IPS-18a (cell line): ENCODE measurements around the gene GFRA1.
"Not testable (repeated sequence)": the region's sequence is repeated elsewhere in the genome, so short reads cannot be mapped to it uniquely, and the experiment has no call there.

Experiments used
- H3K27ac ChIP-seq: one replicate; pipeline ENCODE4 v1.5.1; 2013; ENCODE audit warnings: low read length
- H3K27me3 ChIP-seq: one replicate; pipeline ENCODE4 v1.6.1; 2013; ENCODE audit warnings: mild to moderate bottlenecking, low read length; ENCODE audit not compliant: control insufficient read depth, insufficient read depth
- H3K36me3 ChIP-seq: one replicate; pipeline ENCODE4 v1.6.1; 2013; ENCODE audit warnings: low read depth, low read length; ENCODE audit not compliant: control insufficient read depth
- H3K4me1 ChIP-seq: one replicate; pipeline ENCODE4 v1.6.1; 2013; ENCODE audit warnings: low read depth, low read length; ENCODE audit not compliant: control insufficient read depth
- H3K4me3 ChIP-seq: one replicate; pipeline ENCODE4 v1.5.1; 2013; ENCODE audit warnings: low read length
- H3K9ac ChIP-seq: one replicate; pipeline ENCODE4 v1.6.1; 2013; ENCODE audit warnings: mild to moderate bottlenecking, low read length, moderate library complexity
- H3K9me3 ChIP-seq: one replicate; pipeline ENCODE4 v1.6.1; 2013; ENCODE audit warnings: low read depth, low read length; ENCODE audit not compliant: control insufficient read depth

GFRA1 gene

DNA sequence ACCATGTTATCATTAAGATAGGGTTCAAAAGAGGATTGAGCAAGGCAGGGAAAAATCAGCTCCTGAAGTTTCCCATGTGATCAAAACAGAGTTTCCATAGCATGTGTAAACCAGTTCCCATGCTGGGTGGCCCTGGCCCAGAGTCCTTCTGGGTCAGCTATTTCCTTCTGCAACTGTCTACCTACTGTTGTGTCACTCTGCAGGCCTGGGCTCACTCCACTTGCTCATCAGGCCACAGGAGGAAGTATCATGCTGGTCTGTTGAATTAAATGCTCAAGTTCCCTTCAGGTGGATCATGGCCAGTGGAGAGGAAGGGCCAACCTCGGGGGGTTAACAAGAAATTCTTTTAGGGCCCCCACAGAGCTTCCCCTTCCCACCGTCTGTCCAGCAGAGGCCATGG, 104.7 kb downstream of the GFRA1 start:
- Histone ChIP-seq H3K27ac (no peak overlapping the region), H3K4me3 (no peak overlapping the region), H3K9ac (no peak overlapping the region), H3K36me3 (no peaks in the 10 kb centered on the region), H3K9me3 (no peaks in the 10 kb centered on the region), H3K4me1 (peaks cover 18% of the 10 kb centered on the region), H3K27me3 (no peaks in the 10 kb centered on the region)

DNA sequence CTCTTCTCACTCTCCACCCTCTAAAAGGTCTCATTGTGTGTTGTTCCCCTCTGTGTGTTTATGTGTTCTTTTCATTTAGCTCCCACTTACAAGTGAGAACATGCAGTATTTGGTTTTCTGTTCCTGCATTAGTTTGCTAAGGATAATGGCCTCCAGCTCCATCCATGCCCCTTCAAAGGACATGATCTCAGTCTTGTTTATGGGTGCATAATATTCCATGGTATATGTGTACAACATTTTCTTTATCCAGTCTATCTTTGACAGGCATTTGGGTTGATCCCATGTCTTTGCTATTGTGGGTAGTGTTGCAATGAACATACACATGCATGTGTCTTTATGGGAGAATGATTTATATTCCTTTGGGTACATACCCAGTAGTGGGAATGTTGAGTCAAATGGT, 107.1 kb downstream of the GFRA1 start:
- H3K9ac ChIP-seq, H3K9me3 ChIP-seq, H3K27ac ChIP-seq, H3K4me3 ChIP-seq, H3K36me3 ChIP-seq, H3K27me3 ChIP-seq: not testable (repeated sequence)
- H3K4me1 ChIP-seq, result peaks cover 11% of the 10 kb centered on the region

DNA sequence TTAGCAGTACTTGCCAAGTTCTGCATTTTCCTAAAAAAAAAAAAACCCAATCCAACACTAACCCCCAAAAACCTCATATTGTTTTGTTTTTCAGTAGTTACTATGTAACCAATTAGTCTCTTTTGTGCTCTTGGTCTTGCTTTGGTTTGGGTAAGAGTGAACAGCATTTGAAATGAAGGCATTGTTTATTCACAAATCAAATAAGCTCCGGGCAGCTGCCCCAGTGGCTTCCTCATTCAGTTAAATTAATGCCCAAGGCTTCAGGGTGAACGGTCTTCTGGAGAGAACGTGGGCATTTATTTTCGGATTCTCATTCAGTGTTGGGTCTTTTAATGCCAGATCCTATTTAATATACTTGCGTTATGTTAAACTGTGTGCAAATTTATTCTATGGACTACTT, 108.7 kb downstream of the GFRA1 start:
- Histone ChIP-seq H3K4me1 (no peaks in the 10 kb centered on the region), H3K27ac (no peak overlapping the region)

DNA sequence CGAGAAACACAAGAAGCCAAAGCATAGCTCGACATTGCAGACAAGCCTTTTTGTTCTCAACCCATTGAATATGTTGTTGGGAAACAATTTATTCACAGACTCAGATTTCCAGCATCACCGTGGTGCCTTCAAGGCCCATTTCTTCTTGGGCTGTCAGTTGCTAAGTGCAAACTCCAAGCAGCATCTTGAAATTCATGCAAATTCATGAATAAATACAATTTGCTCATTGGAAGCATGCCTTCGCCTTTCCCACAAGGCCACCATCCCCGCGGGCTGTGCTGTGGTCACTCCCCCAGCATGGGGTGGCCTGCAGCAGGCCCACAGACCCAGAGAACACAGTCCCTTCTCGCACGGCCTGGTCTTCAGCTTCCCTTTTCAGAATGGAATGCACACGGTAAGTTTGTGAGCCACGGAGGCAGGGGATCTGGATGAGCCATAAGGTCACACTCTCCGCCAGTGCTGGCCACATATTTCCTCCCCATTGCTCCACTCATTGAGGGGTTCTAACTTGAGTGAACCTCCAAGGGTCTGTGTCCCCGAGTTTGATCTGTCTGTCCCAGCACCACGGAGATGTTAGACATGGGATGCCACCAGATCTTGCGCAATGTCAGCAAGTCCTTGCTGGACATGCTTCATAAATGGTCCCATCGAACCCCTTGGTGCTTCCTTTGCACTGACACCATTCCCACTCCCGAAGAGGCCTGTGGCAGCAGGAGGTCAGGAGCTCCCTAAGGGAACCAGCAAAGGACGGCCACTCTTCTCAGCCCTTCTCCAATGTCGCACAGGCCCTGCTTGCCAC, 109.5 kb downstream of the GFRA1 start:
- H3K36me3 ChIP-seq, result no peaks in the 10 kb centered on the region
- H3K9me3 ChIP-seq, result no peaks in the 10 kb centered on the region
- no peak overlapping the region for H3K9ac ChIP-seq
- H3K4me3 ChIP-seq, result no peak overlapping the region
- H3K27me3 ChIP-seq, result no peaks in the 10 kb centered on the region
- no peaks in the 10 kb centered on the region for H3K4me1 ChIP-seq
- no peak overlapping the region for H3K27ac ChIP-seq

More for the DNA sequence above, 108.7 kb downstream of the GFRA1 start:
- Histone ChIP-seq H3K27me3 (no peaks in the 10 kb centered on the region), H3K4me3 (no peak overlapping the region), H3K36me3 (no peaks in the 10 kb centered on the region), H3K9me3 (no peaks in the 10 kb centered on the region), H3K9ac (no peak overlapping the region)

DNA sequence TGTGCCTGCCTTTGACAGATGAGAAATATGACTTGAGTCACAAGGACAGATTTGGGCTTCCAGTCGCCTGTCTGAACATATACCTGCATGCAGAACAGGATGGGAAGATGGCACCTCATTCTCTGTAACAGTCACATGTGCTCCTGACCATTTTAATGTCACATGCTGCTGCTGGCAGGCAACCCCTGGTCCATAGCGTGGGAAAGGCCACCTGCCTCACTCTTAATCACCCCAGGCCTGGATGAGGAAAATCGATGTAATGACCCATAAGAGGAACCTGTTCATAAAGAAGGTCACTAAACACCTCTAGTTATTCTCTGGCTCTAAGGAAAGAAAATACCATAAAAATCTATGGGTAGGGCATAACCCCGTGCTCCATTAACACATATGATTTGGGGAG, 110.2 kb downstream of the GFRA1 start:
- Histone ChIP-seq H3K4me1 (no peaks in the 10 kb centered on the region), H3K27ac (no peak overlapping the region), H3K4me3 (no peak overlapping the region), H3K9ac (no peak overlapping the region), H3K27me3 (no peaks in the 10 kb centered on the region), H3K9me3 (no peaks in the 10 kb centered on the region), H3K36me3 (no peaks in the 10 kb centered on the region)

DNA sequence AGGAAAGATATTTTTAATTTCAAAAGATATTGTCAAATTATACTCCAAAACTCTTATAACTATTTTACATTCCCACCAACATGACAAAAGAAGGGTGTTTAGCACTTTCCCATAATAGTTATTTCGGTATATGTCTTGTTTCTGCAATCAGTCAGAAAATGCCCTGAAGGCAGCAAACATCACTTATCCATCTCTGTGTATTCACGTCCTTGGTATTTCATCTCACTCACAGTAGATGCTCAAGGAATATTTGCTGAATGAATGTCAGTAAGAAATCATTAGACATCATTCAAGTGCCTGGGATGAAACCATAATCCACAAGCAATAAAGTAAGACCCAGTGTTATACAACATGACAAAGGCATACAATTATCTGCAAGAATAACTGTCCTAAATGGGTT, 112.7 kb downstream of the GFRA1 start:
- H3K27ac ChIP-seq, result no peak overlapping the region
- no peaks in the 10 kb centered on the region for H3K9me3 ChIP-seq
- no peaks in the 10 kb centered on the region for H3K27me3 ChIP-seq
- no peak overlapping the region for H3K9ac ChIP-seq
- no peaks in the 10 kb centered on the region for H3K4me1 ChIP-seq
- no peak overlapping the region for H3K4me3 ChIP-seq
- no peaks in the 10 kb centered on the region for H3K36me3 ChIP-seq

DNA sequence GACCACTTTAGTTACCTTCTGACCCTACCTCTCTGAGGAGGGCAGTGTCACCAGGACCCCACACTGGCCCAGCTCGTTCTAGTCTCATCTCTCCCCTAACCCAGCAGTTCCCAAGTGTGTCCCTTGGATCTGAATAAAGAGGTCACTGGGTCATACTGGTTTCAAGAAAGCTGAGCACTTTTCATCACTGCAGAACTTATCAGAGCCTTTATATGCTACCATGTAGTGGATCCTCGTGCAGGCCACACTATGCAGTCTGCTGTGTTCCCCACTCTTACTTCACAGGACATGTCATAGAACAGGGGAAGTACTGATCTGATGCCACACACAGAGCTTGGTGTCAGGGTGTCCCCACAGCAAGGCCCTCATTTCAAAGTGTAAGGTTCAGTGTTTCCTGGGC, 113.8 kb downstream of the GFRA1 start:
- no peaks in the 10 kb centered on the region for H3K4me1 ChIP-seq
- H3K27ac ChIP-seq, result no peak overlapping the region
- no peaks in the 10 kb centered on the region for H3K9me3 ChIP-seq
- no peak overlapping the region for H3K4me3 ChIP-seq
- no peaks in the 10 kb centered on the region for H3K27me3 ChIP-seq
- H3K9ac ChIP-seq, result no peak overlapping the region
- H3K36me3 ChIP-seq, result no peaks in the 10 kb centered on the region

DNA sequence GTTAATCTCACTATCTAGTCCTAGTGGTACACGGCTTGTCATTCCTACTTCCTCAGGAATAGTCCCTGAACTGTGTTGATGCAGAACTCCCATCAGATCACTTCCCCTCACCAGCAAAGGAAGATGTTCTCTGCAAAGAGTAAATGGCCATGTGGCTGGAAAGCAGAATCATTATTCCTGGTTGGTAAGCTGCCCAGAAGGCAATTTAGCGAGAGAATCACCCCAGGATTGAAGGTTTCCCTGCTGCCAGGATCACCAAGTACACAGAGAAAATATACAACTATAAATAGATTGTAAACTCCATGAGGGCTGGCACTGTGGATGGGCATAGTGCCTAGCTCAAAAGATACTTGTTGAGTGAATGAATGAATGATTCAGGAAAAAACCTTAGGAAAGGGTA, 115.0 kb downstream of the GFRA1 start:
- no peak overlapping the region for H3K4me3 ChIP-seq
- H3K27ac ChIP-seq, result no peak overlapping the region
- no peaks in the 10 kb centered on the region for H3K27me3 ChIP-seq
- no peaks in the 10 kb centered on the region for H3K9me3 ChIP-seq
- no peaks in the 10 kb centered on the region for H3K36me3 ChIP-seq
- H3K9ac ChIP-seq, result no peak overlapping the region
- H3K4me1 ChIP-seq, result no peaks in the 10 kb centered on the region

DNA sequence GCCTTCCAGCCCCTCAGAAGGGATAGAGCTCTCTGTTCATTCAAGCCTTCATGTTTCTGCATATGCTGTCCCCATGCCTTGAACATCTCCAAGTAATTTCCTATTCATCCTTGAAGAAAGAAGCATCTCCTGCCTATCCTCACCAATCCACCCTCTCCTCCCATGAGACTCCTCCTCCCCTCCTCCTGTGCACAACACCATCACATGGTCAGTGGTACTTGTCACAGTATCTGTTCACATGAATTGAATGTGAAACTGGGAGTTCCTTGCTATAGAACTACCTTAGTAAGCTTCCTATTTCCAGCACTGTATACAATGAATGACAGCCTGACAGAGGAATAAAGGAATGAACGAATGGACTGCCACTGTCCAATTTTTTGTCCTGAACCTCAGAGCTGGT, 115.5 kb downstream of the GFRA1 start:
- Histone ChIP-seq H3K27ac (no peak overlapping the region), H3K9me3 (no peaks in the 10 kb centered on the region), H3K4me3 (no peak overlapping the region), H3K4me1 (no peaks in the 10 kb centered on the region), H3K9ac (no peak overlapping the region), H3K36me3 (no peaks in the 10 kb centered on the region), H3K27me3 (no peaks in the 10 kb centered on the region)

DNA sequence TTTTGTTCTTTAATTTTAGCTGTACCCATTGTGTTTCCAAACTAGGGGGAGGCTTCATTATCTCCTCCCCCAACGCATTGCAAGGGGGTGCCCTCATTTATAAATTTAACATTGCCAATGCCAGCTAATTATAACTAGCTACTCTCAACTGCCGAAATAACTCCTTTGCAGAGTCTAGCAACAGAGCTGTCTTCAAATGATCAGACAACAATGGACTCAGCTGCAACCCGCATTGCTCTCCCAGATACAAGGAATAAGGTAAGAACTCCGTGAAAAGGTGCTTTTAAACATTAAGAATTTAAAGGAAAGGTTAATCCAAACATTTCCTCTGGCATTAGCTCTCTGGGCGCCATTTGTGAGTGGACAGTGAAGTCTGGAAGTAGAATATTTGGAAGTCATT, 116.2 kb downstream of the GFRA1 start:
- Histone ChIP-seq H3K27me3 (no peaks in the 10 kb centered on the region), H3K4me1 (no peaks in the 10 kb centered on the region), H3K9me3 (no peaks in the 10 kb centered on the region), H3K36me3 (no peaks in the 10 kb centered on the region), H3K4me3 (no peak overlapping the region), H3K9ac (no peak overlapping the region), H3K27ac (no peak overlapping the region)

DNA sequence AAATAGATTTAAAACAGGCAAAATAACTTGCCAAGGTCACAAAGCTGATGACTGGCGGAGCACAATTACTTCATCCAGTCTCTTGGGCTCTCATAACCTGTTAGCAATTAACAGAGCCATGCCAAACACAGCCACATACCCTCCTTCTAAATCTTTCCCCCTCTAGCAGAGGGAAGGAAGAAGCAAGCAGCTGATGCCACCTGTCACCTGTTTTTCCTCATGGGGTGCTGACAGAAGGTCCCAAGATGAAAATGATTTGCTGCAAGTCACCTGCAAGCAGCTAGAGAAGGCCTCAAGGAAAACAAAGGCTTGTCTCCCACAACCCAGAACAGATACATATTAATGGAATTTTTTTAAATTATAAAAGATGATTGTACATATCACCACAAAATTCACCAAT, 117.8 kb downstream of the GFRA1 start:
- Histone ChIP-seq H3K36me3 (no peaks in the 10 kb centered on the region), H3K4me3 (no peak overlapping the region), H3K9ac (no peak overlapping the region), H3K4me1 (no peaks in the 10 kb centered on the region), H3K9me3 (no peaks in the 10 kb centered on the region), H3K27me3 (no peaks in the 10 kb centered on the region), H3K27ac (no peak overlapping the region)

DNA sequence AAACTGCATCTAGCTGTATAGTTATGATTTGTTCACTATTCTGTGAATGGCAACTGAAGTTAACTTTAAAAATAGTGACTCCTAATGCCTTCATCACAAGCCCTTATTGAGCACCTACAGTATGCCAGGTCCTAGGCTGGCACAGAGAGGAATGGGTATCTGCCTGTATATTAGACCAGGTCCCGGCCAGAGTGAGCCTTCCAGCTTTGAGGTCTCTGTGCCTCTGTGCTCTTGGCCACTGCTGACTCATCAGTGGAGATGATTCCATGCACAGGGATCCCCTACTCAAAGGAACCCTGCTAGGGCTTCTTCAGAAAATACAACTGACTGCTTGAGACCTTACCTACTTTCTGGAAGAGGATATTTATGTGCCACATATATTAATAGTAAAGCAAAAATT, 118.4 kb downstream of the GFRA1 start:
- Histone ChIP-seq H3K4me1 (no peaks in the 10 kb centered on the region), H3K9me3 (no peaks in the 10 kb centered on the region), H3K36me3 (no peaks in the 10 kb centered on the region), H3K27ac (no peak overlapping the region), H3K9ac (no peak overlapping the region), H3K4me3 (no peak overlapping the region), H3K27me3 (no peaks in the 10 kb centered on the region)
